IMR-90 (cell line): ENCODE measurements around the gene SLC38A5. TPM values are rescaled to one million over a fixed set of nuclear protein-coding genes. Genes with fewer than 3 reads are reported as not detected.

ENCODE experiments used
- ATAC-seq: fragments of 200-7000 bp; cut with Tn5 transposase; 2 replicates; pipeline ENCODE4 v1.9.1; 2020; ENCODE audit warnings: low read depth, mild to moderate bottlenecking, moderate library complexity
- BruUV-seq: library from RNA; stranded (reverse); fragments of 400-500 nt; replicated peaks from 2 replicates; lab custom pipeline; 2021; lab: Mats Ljungman, UMichigan
- CTCF ChIA-PET: fragments of 300-600 bp; formaldehyde crosslinking; extraction: SDS; loops from one replicate; lab custom pipeline; 2021; ENCODE audit warnings: antibody characterized with exemption; lab: Yijun Ruan, JAX
- POLR2A ChIA-PET: fragments of 300-600 bp; sonication (Branson Sonifier 250); formaldehyde crosslinking; loops from one replicate; lab custom pipeline; 2022; ENCODE audit warnings: antibody characterized with exemption; ENCODE audit not compliant: unreplicated experiment; lab: Charles Lee
- DNase-seq: peaks from one replicate; pipeline ENCODE4 v3.0.0; 2013
- H2AFZ ChIP-seq: replicated peaks from 2 replicates; pipeline ENCODE3; 2013; ENCODE audit warnings: low read length, mild to moderate bottlenecking; ENCODE audit not compliant: poor library complexity
- H2AK5ac ChIP-seq: 2 replicates; pipeline ENCODE4 v1.6.1; 2013; ENCODE audit warnings: low read depth, low read length, inconsistent platforms
- H2AK9ac ChIP-seq: replicated peaks from 2 replicates; pipeline ENCODE3; 2013; ENCODE audit warnings: mild to moderate bottlenecking, low read depth, low read length, moderate library complexity; ENCODE audit not compliant: poor library complexity
- H2BK120ac ChIP-seq: 2 replicates; pipeline ENCODE4 v1.6.1; 2013; ENCODE audit warnings: low read depth, low read length, inconsistent platforms
- H2BK15ac ChIP-seq: 3 replicates; pipeline ENCODE4 v1.6.1; 2013; ENCODE audit warnings: low read depth, low read length, inconsistent platforms
- H2BK20ac ChIP-seq: 2 replicates; pipeline ENCODE4 v1.6.1; 2013; ENCODE audit warnings: low read depth, mild to moderate bottlenecking, inconsistent platforms, low read length, moderate library complexity
- H2BK5ac ChIP-seq: 2 replicates; pipeline ENCODE4 v1.6.1; 2013; ENCODE audit warnings: mild to moderate bottlenecking, low read depth, low read length, inconsistent platforms; ENCODE audit not compliant: poor library complexity, severe bottlenecking
- H3K14ac ChIP-seq: replicated peaks from 2 replicates; pipeline ENCODE4 v1.6.1; 2013; ENCODE audit warnings: low read depth, low read length, inconsistent platforms
- H3K18ac ChIP-seq: 2 replicates; pipeline ENCODE4 v1.6.1; 2013; ENCODE audit warnings: low read depth, low read length, control low read depth
- H3K23ac ChIP-seq: 2 replicates; pipeline ENCODE4 v1.6.1; 2013; ENCODE audit warnings: low read depth, low read length, inconsistent platforms
- H3K27ac ChIP-seq: 2 replicates; pipeline ENCODE4 v1.5.1; 2013; ENCODE audit warnings: mild to moderate bottlenecking, control low read depth, low read length; ENCODE audit not compliant: insufficient read depth
- H3K27me3 ChIP-seq: 2 replicates; pipeline ENCODE4 v1.6.1; 2013; ENCODE audit warnings: low read length; ENCODE audit not compliant: control insufficient read depth, insufficient read depth
- H3K36me3 ChIP-seq: 2 replicates; pipeline ENCODE4 v1.6.1; 2013; ENCODE audit warnings: low read length, mixed read lengths; ENCODE audit not compliant: control insufficient read depth, insufficient read depth
- H3K4ac ChIP-seq: 2 replicates; pipeline ENCODE4 v1.6.1; 2013; ENCODE audit warnings: low read depth, low read length, inconsistent platforms
- H3K4me1 ChIP-seq: 2 replicates; pipeline ENCODE4 v1.6.1; 2013; ENCODE audit warnings: low read length, mixed read lengths; ENCODE audit not compliant: control insufficient read depth, insufficient read depth
- H3K4me2 ChIP-seq: 2 replicates; pipeline ENCODE4 v1.6.1; 2013; ENCODE audit warnings: low read depth, mild to moderate bottlenecking, control low read depth, low read length, moderate library complexity
- H3K4me3 ChIP-seq: 2 replicates; pipeline ENCODE4 v1.5.1; 2013; ENCODE audit warnings: low read depth, mild to moderate bottlenecking, control low read depth, low read length, moderate library complexity; ENCODE audit not compliant: insufficient read depth
- H3K56ac ChIP-seq: 2 replicates; pipeline ENCODE4 v1.6.1; 2013; ENCODE audit warnings: low read length, inconsistent platforms; ENCODE audit not compliant: insufficient read depth; ENCODE audit errors: extremely low read depth
- H3K79me1 ChIP-seq, 2 experiments: 2 replicates each; pipeline ENCODE4 v1.6.1; 2013; ENCODE audit warnings: low read length in 2 of 2, inconsistent platforms in 1 of 2, low read depth in 1 of 2
- H3K9ac ChIP-seq: 2 replicates; pipeline ENCODE4 v1.6.1; 2013; ENCODE audit warnings: low read depth, low read length, control low read depth
- H3K9me1 ChIP-seq: 2 replicates; pipeline ENCODE4 v1.6.1; 2013; ENCODE audit warnings: low read length, inconsistent platforms; ENCODE audit not compliant: insufficient read depth
- H3K9me3 ChIP-seq: 2 replicates; pipeline ENCODE4 v1.6.1; 2013; ENCODE audit warnings: low read length; ENCODE audit not compliant: control insufficient read depth, insufficient read depth
- H4K20me1 ChIP-seq: 2 replicates; pipeline ENCODE4 v1.6.1; 2013; ENCODE audit warnings: low read length, inconsistent platforms; ENCODE audit not compliant: insufficient read depth
- H4K5ac ChIP-seq: 2 replicates; pipeline ENCODE4 v1.6.1; 2013; ENCODE audit warnings: mild to moderate bottlenecking, low read depth, low read length, control low read depth
- H4K8ac ChIP-seq, 2 experiments: 2 replicates each; pipeline ENCODE4 v1.6.1; 2013; ENCODE audit warnings: low read depth in 2 of 2, low read length in 2 of 2, control low read depth in 1 of 2, inconsistent platforms in 1 of 2
- H4K91ac ChIP-seq: 2 replicates; pipeline ENCODE4 v1.6.1; 2013; ENCODE audit warnings: low read depth, low read length, inconsistent platforms; ENCODE audit not compliant: insufficient read depth
- BHLHE40 ChIP-seq: fragments of 150-350 bp; IDR thresholded peaks from 2 replicates; pipeline ENCODE4 v1.6.1; 2016; ENCODE audit warnings: mild to moderate bottlenecking, low read depth, low read length
- POLR2A ChIP-seq: IDR thresholded peaks from 2 replicates; pipeline ENCODE4 v1.6.1; 2012; ENCODE audit warnings: mild to moderate bottlenecking, low read depth, low read length
- RAD21 ChIP-seq: IDR thresholded peaks from 2 replicates; pipeline ENCODE4 v1.6.1; 2012; ENCODE audit warnings: low read length, improper control_type of control experiment
- RCOR1 ChIP-seq: IDR thresholded peaks from 2 replicates; pipeline ENCODE4 v1.6.1; 2012; ENCODE audit warnings: mild to moderate bottlenecking, low read length, improper control_type of control experiment; ENCODE audit not compliant: insufficient replicate concordance
- RFX5 ChIP-seq: IDR thresholded peaks from 2 replicates; pipeline ENCODE4 v1.8.0; 2012; ENCODE audit warnings: low read depth, mild to moderate bottlenecking, low read length, moderate library complexity
- WGBS, 2 experiments: methylation state at CpG; one replicate each; pipeline versions ENCODE4 v1.1.5 to v1.1.7; 2013; ENCODE audit warnings: missing lambda C conversion rate in 2 of 2; ENCODE audit not compliant: insufficient read length in 1 of 2; ENCODE audit errors: extremely low coverage in 2 of 2; 5-methylcytosine and 5-hydroxymethylcytosine counted together
- dilution Hi-C: fragments of 300-500 bp; cut with HindIII; formaldehyde crosslinking; loops from one replicate; pipeline ENCODE4 v1.14.3; 2018; ENCODE audit warnings: low sequenced_read_pairs; ENCODE audit not compliant: unreplicated experiment
- in situ Hi-C: fragments of 300-500 bp; cut with MboI; formaldehyde crosslinking; loops from 3 replicates; pipeline ENCODE4 v1.14.3; 2019; ENCODE audit warnings: low sequenced_read_pairs, inconsistent platforms, mixed read lengths
- intact Hi-C: fragments of 100-400 bp; cut with micrococcal nuclease; formaldehyde crosslinking; loops from 2 replicates; pipeline ENCODE4 v1.10.0; 2022
- polyA plus RNA-seq, 3 experiments: library from polyadenylated mRNA; depleted of rRNA; stranded (reverse); fragments of >200 nt; gene quantifications; 2 replicates each; pipeline ENCODE4 v1.2.3, GENCODE V29; 2012; ENCODE audit warnings: low replicate concordance in 1 of 3
- total RNA-seq: library from RNA; depleted of rRNA; stranded (reverse); fragments of >200 nt; gene quantifications from 2 replicates; pipeline ENCODE4 v1.2.3, GENCODE V29; 2012
- TF ChIP-seq, protein P1 (sequence below): fragments of 150-350 bp; IDR thresholded peaks from 2 replicates; pipeline ENCODE4 v1.6.1; 2017; ENCODE audit warnings: mild to moderate bottlenecking, antibody characterized with exemption, low read length, low read depth
- TF ChIP-seq, protein P2 (sequence below): fragments of 150-350 bp; IDR thresholded peaks from 2 replicates; pipeline ENCODE4 v1.6.1; 2016; ENCODE audit warnings: low read depth, mild to moderate bottlenecking, low read length, moderate library complexity, borderline replicate concordance
- TF ChIP-seq, protein P3 (sequence below): conservative IDR thresholded peaks from 2 replicates; pipeline ENCODE4 v1.5.1; 2012; ENCODE audit warnings: mild to moderate bottlenecking, low read depth, low read length, improper control_type of control experiment

The SLC38A5 gene
- total and polyA plus RNA-seq, 2 of the 4 experiments (the other 2 are of a cell fraction): 12.2 to 20.4 TPM

DNA sequence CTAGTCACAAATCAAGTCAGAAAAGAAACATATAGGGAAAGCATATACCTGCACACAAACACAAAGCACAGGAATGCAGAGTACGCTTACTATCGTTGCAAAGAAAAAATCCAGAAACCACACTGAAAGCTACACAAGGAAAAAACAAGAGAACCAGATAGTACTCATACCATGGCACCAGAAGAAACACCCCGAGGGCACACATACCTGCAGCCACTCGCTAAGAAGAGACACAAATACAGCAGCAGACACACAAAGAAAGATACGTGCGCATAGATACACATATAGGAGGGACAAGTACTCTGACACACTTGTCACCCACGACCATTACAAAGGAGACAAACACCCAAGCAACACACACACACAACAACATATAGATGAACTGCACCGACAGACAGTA is 1.4 kb upstream of the SLC38A5 start:
- Histone ChIP-seq H3K56ac (no peak overlapping the region), H4K5ac (no peak overlapping the region), H3K4ac (no peak overlapping the region), H3K9ac (no peak overlapping the region), H3K36me3 (no peaks in the 10 kb centered on the region), H3K27ac (no peak overlapping the region), H3K14ac (no peak overlapping the region), H3K4me2 (no peak overlapping the region), H4K8ac (no peak overlapping the region), H2BK15ac (no peak overlapping the region), H3K4me3 (no peak overlapping the region), H3K79me1 (0 out of 4 replicates have a peak, but pooled peaks cover 0 to under 1% of the 10 kb centered on the region in 2 experiments), H3K27me3 (peaks cover 4% of the 10 kb centered on the region; the same call in 1 of the 2 replicates), H3K18ac (no peak overlapping the region), H2AK5ac (no peak overlapping the region), H4K20me1 (no peaks in the 10 kb centered on the region), H3K23ac (no peak overlapping the region), H3K4me1 (peaks cover 7% of the 10 kb centered on the region; the same call in 1 of the 2 replicates), H2BK5ac (no peak overlapping the region), H2AFZ (no peak overlapping the region), H3K9me3 (no peaks in the 10 kb centered on the region), H3K9me1 (no peaks in the 10 kb centered on the region), H2BK120ac (no peak overlapping the region), H4K91ac (no peak overlapping the region), H2BK20ac (no peak overlapping the region), H2AK9ac (no peak overlapping the region)
- in situ Hi-C loops: no loop called here
- intact Hi-C loops: no loop called here
- DNase-seq: no peak
- WGBS, 2 experiments: no CpG with 5 or more reads among the region's 8 CpGs
- no TSS peak for BruUV-seq
- TF ChIP-seq, protein P1, sequence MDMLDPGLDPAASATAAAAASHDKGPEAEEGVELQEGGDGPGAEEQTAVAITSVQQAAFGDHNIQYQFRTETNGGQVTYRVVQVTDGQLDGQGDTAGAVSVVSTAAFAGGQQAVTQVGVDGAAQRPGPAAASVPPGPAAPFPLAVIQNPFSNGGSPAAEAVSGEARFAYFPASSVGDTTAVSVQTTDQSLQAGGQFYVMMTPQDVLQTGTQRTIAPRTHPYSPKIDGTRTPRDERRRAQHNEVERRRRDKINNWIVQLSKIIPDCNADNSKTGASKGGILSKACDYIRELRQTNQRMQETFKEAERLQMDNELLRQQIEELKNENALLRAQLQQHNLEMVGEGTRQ: no peak
- TF ChIP-seq, protein P2, sequence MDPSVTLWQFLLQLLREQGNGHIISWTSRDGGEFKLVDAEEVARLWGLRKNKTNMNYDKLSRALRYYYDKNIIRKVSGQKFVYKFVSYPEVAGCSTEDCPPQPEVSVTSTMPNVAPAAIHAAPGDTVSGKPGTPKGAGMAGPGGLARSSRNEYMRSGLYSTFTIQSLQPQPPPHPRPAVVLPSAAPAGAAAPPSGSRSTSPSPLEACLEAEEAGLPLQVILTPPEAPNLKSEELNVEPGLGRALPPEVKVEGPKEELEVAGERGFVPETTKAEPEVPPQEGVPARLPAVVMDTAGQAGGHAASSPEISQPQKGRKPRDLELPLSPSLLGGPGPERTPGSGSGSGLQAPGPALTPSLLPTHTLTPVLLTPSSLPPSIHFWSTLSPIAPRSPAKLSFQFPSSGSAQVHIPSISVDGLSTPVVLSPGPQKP: no peak
- TF ChIP-seq, protein P3, sequence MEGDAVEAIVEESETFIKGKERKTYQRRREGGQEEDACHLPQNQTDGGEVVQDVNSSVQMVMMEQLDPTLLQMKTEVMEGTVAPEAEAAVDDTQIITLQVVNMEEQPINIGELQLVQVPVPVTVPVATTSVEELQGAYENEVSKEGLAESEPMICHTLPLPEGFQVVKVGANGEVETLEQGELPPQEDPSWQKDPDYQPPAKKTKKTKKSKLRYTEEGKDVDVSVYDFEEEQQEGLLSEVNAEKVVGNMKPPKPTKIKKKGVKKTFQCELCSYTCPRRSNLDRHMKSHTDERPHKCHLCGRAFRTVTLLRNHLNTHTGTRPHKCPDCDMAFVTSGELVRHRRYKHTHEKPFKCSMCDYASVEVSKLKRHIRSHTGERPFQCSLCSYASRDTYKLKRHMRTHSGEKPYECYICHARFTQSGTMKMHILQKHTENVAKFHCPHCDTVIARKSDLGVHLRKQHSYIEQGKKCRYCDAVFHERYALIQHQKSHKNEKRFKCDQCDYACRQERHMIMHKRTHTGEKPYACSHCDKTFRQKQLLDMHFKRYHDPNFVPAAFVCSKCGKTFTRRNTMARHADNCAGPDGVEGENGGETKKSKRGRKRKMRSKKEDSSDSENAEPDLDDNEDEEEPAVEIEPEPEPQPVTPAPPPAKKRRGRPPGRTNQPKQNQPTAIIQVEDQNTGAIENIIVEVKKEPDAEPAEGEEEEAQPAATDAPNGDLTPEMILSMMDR: no peak
- TF ChIP-seq RFX5 (no peak), RAD21 (no peak), BHLHE40 (no peak), POLR2A (no peak), RCOR1 (no peak)
- dilution Hi-C loops: no loop called here
- ChIA-PET CTCF (no interaction called here), POLR2A (no interaction called here)
- ATAC-seq: no peak
